ENCODE data around the gene SLX9.

DNA sequence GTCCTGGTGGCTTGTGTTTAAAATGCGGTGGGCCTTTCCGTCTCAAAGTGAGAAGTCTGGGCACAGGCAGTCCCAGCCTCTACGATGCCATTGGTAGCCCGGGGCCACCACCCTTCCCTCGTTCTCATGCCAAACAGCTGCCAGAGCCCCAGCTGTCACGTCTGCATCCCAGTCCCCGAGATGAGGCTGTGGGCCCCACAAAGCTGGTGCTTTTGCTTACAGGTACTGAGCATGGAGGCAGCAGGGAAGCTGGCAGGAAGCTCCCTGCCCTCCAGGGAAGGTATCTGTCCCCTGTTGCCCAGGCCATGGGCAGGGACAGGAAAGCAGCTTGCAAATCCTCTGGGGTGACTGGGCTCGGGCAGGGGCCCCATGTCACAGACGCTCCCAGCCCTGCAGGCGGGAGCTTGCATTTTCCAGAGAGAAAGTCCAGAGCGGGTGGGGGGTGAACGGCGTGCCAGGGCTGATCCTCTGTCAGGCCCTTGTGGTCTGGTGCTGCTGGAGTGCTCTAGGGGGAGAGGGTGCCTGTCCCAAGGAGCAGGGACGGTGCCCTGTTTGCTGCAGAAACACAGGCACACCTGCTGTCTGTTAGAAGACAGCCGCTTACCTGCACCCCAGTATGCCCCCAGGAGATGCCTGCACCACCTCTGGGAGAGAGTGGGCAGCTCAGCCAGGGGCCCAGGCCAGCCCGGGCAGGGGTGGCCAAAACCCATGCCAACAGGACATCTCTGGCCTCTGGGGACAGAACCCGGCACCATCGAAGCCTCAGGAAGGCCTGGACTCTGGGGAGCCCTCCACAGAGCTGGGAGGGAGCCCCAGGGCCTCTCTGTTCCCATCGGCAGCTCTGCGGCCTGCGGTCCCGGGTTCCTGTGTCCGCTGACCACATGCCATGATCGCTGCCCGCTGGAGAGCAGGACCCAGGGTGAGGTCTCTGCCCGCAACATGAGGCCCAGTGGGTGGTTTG, 45.9 kb downstream of the SLX9 start:
- no peak for TF ChIP-seq CTCF (IDR thresholded peaks at IDR 0.05)
- no peak for TF ChIP-seq ZFX (IDR thresholded peaks at IDR 0.05; ENCODE audit: borderline replicate concordance)
